ENCODE results near the gene ARL2BP.
A peak's percentile ranks its signal among the peaks of the same experiment; 100 is the strongest.

Gene ARL2BP

GRCh38 chr16:57229079-57229478 is 16.0 kb upstream of the ARL2BP start:
- Histone ChIP-seq H3K79me1 (ENCODE audit: low read length) (no peaks in the 10 kb centered on the region), H3K23ac (ENCODE audit: low read length) (no peak overlapping the region), H4K8ac (ENCODE audit: low read depth, low read length) (no peak overlapping the region), H3K4me2 (ENCODE audit: low read length) (no peak overlapping the region), H2BK5ac (ENCODE audit: low read length) (no peak overlapping the region), H3K4me3 (ENCODE audit: low read length) (no peak overlapping the region), H3K79me2 (ENCODE audit: control insufficient read depth, insufficient read depth, low read length) (no peaks in the 10 kb centered on the region), H3K9ac (ENCODE audit: low read length) (no peak overlapping the region), H3K4me1 (ENCODE audit: control insufficient read depth, low read depth, low read length) (no peaks in the 10 kb centered on the region), H2BK15ac (replicated peaks; ENCODE audit: low read depth) (no peak overlapping the region), H2AK5ac (ENCODE audit: low read length) (no peak overlapping the region), H3K36me3 (ENCODE audit: control insufficient read depth, insufficient read depth, low read length) (peaks cover 2% of the 10 kb centered on the region), H3K4ac (ENCODE audit: low read depth, low read length) (no peak overlapping the region), H3K27ac (ENCODE audit: low read depth, low read length) (no peak overlapping the region), H3K27me3 (ENCODE audit: insufficient read depth, low read length, poor library complexity) (no peaks in the 10 kb centered on the region), H4K5ac (ENCODE audit: low read length) (no peak overlapping the region), H2BK120ac (ENCODE audit: low read depth, low read length) (no peak overlapping the region), H3K18ac (ENCODE audit: low read length) (no peak overlapping the region), H3K56ac (ENCODE audit: low read length) (no peak overlapping the region)
- no peak for DNase-seq
- WGBS (ENCODE audit: extremely low coverage, insufficient coverage, low lambda C conversion rate): no CpG with 5 or more reads among the region's 1 CpG

GRCh38 chr16:57231821-57232350 is 13.2 kb upstream of the ARL2BP start:
- no peak overlapping the region for H2AK5ac ChIP-seq (ENCODE audit: low read length)
- H3K4ac ChIP-seq (ENCODE audit: low read depth, low read length): no peak overlapping the region
- H3K56ac ChIP-seq (ENCODE audit: low read length): no peak overlapping the region
- no peak overlapping the region for H4K8ac ChIP-seq (ENCODE audit: low read depth, low read length)
- no peaks in the 10 kb centered on the region for H3K79me2 ChIP-seq (ENCODE audit: control insufficient read depth, insufficient read depth, low read length)
- no CpG with 5 or more reads among the region's 3 CpGs for WGBS (ENCODE audit: extremely low coverage, insufficient coverage, low lambda C conversion rate)
- peaks cover 2% of the 10 kb centered on the region for H3K36me3 ChIP-seq (ENCODE audit: control insufficient read depth, insufficient read depth, low read length)
- no peak overlapping the region for H2BK15ac ChIP-seq (replicated peaks; ENCODE audit: low read depth)
- H2BK120ac ChIP-seq (ENCODE audit: low read depth, low read length): no peak overlapping the region
- no peaks in the 10 kb centered on the region for H3K27me3 ChIP-seq (ENCODE audit: insufficient read depth, low read length, poor library complexity)
- H3K4me3 ChIP-seq (ENCODE audit: low read length): no peak overlapping the region
- no peak overlapping the region for H2BK5ac ChIP-seq (ENCODE audit: low read length)
- H3K9ac ChIP-seq (ENCODE audit: low read length): no peak overlapping the region
- H3K79me1 ChIP-seq (ENCODE audit: low read length): no peaks in the 10 kb centered on the region
- H3K4me1 ChIP-seq (ENCODE audit: control insufficient read depth, low read depth, low read length): no peaks in the 10 kb centered on the region
- H3K18ac ChIP-seq (ENCODE audit: low read length): no peak overlapping the region
- no peak for DNase-seq
- H3K4me2 ChIP-seq (ENCODE audit: low read length): no peak overlapping the region
- H3K23ac ChIP-seq (ENCODE audit: low read length): no peak overlapping the region
- no peak overlapping the region for H3K27ac ChIP-seq (ENCODE audit: low read depth, low read length)
- no peak overlapping the region for H4K5ac ChIP-seq (ENCODE audit: low read length)

GRCh38 chr16:57233944-57234706 is 10.9 kb upstream of the ARL2BP start:
- peaks cover 2% of the 10 kb centered on the region for H3K36me3 ChIP-seq (ENCODE audit: control insufficient read depth, insufficient read depth, low read length)

GRCh38 chr16:57234707-57235092 is 10.4 kb upstream of the ARL2BP start:
- no peak overlapping the region for H3K9ac ChIP-seq (ENCODE audit: low read length)
- H4K8ac ChIP-seq (ENCODE audit: low read depth, low read length): no peak overlapping the region
- H2BK120ac ChIP-seq (ENCODE audit: low read depth, low read length): no peak overlapping the region
- no peak overlapping the region for H3K18ac ChIP-seq (ENCODE audit: low read length)
- H3K79me2 ChIP-seq (ENCODE audit: control insufficient read depth, insufficient read depth, low read length): no peaks in the 10 kb centered on the region
- no peak overlapping the region for H3K4me2 ChIP-seq (ENCODE audit: low read length)
- no peak overlapping the region for H3K4ac ChIP-seq (ENCODE audit: low read depth, low read length)
- no peak overlapping the region for H3K56ac ChIP-seq (ENCODE audit: low read length)
- H3K36me3 ChIP-seq (ENCODE audit: control insufficient read depth, insufficient read depth, low read length): peaks cover 2% of the 10 kb centered on the region
- H3K27ac ChIP-seq (ENCODE audit: low read depth, low read length): no peak overlapping the region
- H3K23ac ChIP-seq (ENCODE audit: low read length): no peak overlapping the region
- H3K79me1 ChIP-seq (ENCODE audit: low read length): no peaks in the 10 kb centered on the region
- H4K5ac ChIP-seq (ENCODE audit: low read length): no peak overlapping the region
- no peaks in the 10 kb centered on the region for H3K27me3 ChIP-seq (ENCODE audit: insufficient read depth, low read length, poor library complexity)
- DNase-seq: no peak
- H2BK15ac ChIP-seq (replicated peaks; ENCODE audit: low read depth): no peak overlapping the region
- H2AK5ac ChIP-seq (ENCODE audit: low read length): no peak overlapping the region
- H2BK5ac ChIP-seq (ENCODE audit: low read length): no peak overlapping the region
- H3K4me1 ChIP-seq (ENCODE audit: control insufficient read depth, low read depth, low read length): no peaks in the 10 kb centered on the region
- no peak overlapping the region for H3K4me3 ChIP-seq (ENCODE audit: low read length)

More at GRCh38 chr16:57233944-57234706, 10.9 kb upstream of the ARL2BP start:
- no peak overlapping the region for H2AK5ac ChIP-seq (ENCODE audit: low read length)
- H3K4me1 ChIP-seq (ENCODE audit: control insufficient read depth, low read depth, low read length): no peaks in the 10 kb centered on the region
- H4K8ac ChIP-seq (ENCODE audit: low read depth, low read length): no peak overlapping the region
- no peak overlapping the region for H2BK120ac ChIP-seq (ENCODE audit: low read depth, low read length)
- no peaks in the 10 kb centered on the region for H3K27me3 ChIP-seq (ENCODE audit: insufficient read depth, low read length, poor library complexity)
- no peak for DNase-seq
- no peak overlapping the region for H3K23ac ChIP-seq (ENCODE audit: low read length)
- no peak overlapping the region for H3K56ac ChIP-seq (ENCODE audit: low read length)
- H3K18ac ChIP-seq (ENCODE audit: low read length): no peak overlapping the region
- no peak overlapping the region for H3K4ac ChIP-seq (ENCODE audit: low read depth, low read length)
- no peak overlapping the region for H4K5ac ChIP-seq (ENCODE audit: low read length)
- H2BK5ac ChIP-seq (ENCODE audit: low read length): no peak overlapping the region
- no CpG with 5 or more reads among the region's 9 CpGs for WGBS (ENCODE audit: extremely low coverage, insufficient coverage, low lambda C conversion rate)
- H3K9ac ChIP-seq (ENCODE audit: low read length): no peak overlapping the region
- H3K79me2 ChIP-seq (ENCODE audit: control insufficient read depth, insufficient read depth, low read length): no peaks in the 10 kb centered on the region
- H3K4me2 ChIP-seq (ENCODE audit: low read length): no peak overlapping the region
- H2BK15ac ChIP-seq (replicated peaks; ENCODE audit: low read depth): no peak overlapping the region
- no peak overlapping the region for H3K27ac ChIP-seq (ENCODE audit: low read depth, low read length)
- no peak overlapping the region for H3K4me3 ChIP-seq (ENCODE audit: low read length)
- H3K79me1 ChIP-seq (ENCODE audit: low read length): no peaks in the 10 kb centered on the region

GRCh38 chr16:57235128-57236021 is 9.7 kb upstream of the ARL2BP start:
- Histone ChIP-seq H2BK15ac (replicated peaks; ENCODE audit: low read depth) (no peak overlapping the region), H2BK5ac (ENCODE audit: low read length) (no peak overlapping the region), H3K23ac (ENCODE audit: low read length) (no peak overlapping the region), H3K18ac (ENCODE audit: low read length) (no peak overlapping the region), H3K79me2 (ENCODE audit: control insufficient read depth, insufficient read depth, low read length) (no peaks in the 10 kb centered on the region), H4K8ac (ENCODE audit: low read depth, low read length) (no peak overlapping the region), H4K5ac (ENCODE audit: low read length) (no peak overlapping the region), H3K9ac (ENCODE audit: low read length) (no peak overlapping the region), H2BK120ac (ENCODE audit: low read depth, low read length) (no peak overlapping the region), H3K79me1 (ENCODE audit: low read length) (no peaks in the 10 kb centered on the region), H3K27ac (ENCODE audit: low read depth, low read length) (no peak overlapping the region), H3K27me3 (ENCODE audit: insufficient read depth, low read length, poor library complexity) (no peaks in the 10 kb centered on the region), H3K4me1 (ENCODE audit: control insufficient read depth, low read depth, low read length) (no peaks in the 10 kb centered on the region), H3K36me3 (ENCODE audit: control insufficient read depth, insufficient read depth, low read length) (peaks cover 2% of the 10 kb centered on the region), H3K4ac (ENCODE audit: low read depth, low read length) (no peak overlapping the region), H3K56ac (ENCODE audit: low read length) (no peak overlapping the region), H2AK5ac (ENCODE audit: low read length) (no peak overlapping the region), H3K4me3 (ENCODE audit: low read length) (no peak overlapping the region), H3K4me2 (ENCODE audit: low read length) (no peak overlapping the region)
- WGBS (ENCODE audit: extremely low coverage, insufficient coverage, low lambda C conversion rate): no CpG with 5 or more reads among the region's 8 CpGs
- DNase-seq: peak; percentile 38

Measured in mesendoderm (in vitro differentiated cells).